NCI-H2107 treated with DMSO at 0.1 percent for 48 hours (cell line): ENCODE results near the gene CALCOCO1.

Experiments
- DNase-seq: peaks from one replicate; lab custom pipeline; 2025; ENCODE audit not compliant: unreplicated experiment; lab: John Stamatoyannopoulos, UW

CALCOCO1 gene

GRCh38 chr12:53752192-53752601, 24.9 kb upstream of the CALCOCO1 start:
- no peak for DNase-seq

DNA sequence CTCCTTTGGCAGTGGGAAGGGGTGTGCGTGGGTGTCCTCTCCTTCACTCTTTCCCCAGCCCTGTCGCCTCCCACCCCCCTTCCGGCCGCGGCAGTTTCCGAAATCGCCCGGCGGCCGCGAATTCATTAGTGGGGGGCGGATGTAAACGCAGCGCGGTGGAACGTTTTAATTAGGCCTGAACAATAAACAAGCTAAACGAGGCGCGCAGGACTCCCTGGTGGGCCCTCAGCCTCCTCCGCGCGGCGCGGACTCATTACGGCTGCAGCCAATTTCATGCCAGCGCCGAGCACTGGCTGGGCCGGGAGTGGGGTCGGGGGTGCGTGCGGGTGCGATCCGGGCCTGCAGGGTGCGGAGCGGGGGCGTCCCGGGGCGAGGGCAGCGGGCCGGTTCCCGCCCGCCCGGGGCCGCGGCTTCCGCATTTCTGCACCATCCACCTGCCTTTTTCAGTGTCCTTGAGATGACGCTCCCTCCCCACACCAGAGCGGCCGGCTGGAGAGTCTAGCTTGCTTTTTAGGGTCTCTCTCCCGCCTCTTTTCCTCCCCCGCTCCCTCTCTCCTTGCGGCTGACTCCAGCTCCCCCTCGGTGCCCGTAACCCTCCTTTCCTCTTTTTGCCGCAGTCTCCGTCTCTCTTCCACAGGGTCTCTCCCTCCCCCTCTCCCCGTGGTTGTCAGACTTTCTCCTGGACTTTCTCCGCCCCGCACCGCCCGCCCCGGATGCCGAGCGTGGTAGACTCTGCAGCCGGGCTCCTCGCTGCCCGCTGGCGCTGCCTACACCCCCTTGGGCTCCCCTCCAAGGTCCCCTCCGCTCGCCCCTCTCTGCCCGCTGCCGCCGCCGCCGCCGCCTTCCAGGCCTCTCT, 24.3 kb upstream of the CALCOCO1 start, which contains the start of gene CISTR:
Gene CISTR (minus strand): TSS at position 644 of the 856 bp plus-strand sequence.
- DNase-seq, result no peak

GRCh38 chr12:53750812-53751335, 23.6 kb upstream of the CALCOCO1 start:
- no peak for DNase-seq

DNA sequence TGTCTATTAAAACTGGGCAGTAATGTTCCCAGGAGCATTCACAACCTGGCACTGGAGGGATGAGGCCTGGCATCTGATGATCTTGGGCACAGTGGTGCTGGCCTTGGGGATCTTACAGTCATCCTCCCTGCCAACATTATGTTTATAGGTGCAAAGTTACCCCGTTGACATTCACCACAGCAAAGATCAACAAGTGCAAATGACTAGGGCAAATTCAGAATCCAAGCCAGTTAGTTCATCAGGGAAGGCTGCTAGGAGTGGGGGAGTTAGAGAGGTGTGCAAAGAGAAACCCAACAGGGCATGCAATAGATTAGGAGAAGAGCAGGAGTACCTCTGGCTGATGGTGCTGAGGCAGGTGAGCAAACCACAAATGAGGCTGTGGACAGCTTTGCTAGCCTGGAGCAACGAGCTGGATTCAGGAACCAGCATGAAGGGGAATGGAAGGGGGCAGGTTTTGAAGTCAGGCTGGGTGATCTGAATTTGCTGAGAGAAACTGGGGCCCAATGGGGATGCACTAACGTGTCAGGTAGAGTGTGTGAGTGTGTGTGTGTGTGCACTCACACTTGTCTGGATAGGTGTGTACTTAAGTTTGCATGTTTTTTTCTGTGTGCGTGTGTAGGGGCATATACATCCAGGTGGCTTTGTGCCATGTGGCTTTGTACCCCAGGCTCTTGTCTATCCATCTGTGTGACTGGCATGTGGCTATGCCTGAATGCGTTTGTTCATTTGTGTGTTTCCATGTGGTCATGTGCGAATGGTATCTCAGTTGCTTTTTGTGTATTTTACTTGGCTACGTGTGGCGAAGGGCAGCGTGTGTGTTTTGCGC, 22.9 kb upstream of the CALCOCO1 start:
- DNase-seq, result peak; percentile 69

DNA sequence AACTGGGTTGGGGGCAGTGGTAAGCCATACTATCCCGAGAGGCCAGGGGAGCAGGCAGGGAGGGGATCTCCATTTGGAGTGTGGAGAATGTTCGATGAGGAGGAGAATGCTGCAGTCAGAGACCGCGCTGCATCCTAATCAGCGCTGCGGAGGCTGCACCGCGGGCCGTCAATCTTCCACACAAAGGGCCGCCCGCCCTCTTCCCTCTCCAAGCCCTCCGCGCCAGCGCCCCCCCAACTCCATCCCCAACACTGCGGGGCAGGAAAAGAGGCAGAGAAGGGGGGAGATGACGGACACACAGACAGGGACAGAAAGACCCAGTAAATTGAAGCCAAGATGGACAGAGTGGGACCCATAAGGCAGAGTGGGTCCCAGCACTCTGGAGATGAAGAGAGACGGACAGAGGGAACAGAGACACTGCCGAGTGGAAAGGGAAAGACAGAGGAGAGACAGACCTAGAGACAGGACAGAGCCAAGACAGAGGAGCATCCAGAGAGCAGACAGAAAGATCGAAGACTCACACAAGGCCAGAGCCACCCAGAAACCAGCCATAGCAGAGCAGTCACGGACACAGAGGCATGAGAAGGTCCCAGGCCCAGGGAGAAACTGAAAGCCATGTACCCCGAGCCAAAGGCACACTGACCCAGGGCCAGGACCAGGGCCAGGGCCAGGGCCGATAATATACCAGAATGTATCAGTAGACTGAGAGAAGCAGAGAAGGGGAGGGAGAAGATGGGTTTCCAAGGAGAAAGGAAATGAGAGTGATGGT, 21.0 kb upstream of the CALCOCO1 start:
- no peak for DNase-seq

GRCh38 chr12:53747095-53747494, 19.8 kb upstream of the CALCOCO1 start:
- DNase-seq, result no peak

- peak; percentile 83 for DNase-seq
These were observed 19.4 kb upstream of the CALCOCO1 start for GRCh38 chr12:53746592-53747092.

GRCh38 chr12:53744751-53745150, 17.5 kb upstream of the CALCOCO1 start:
- DNase-seq, result no peak

GRCh38 chr12:53744130-53744441, 16.8 kb upstream of the CALCOCO1 start:
- no peak for DNase-seq

DNA sequence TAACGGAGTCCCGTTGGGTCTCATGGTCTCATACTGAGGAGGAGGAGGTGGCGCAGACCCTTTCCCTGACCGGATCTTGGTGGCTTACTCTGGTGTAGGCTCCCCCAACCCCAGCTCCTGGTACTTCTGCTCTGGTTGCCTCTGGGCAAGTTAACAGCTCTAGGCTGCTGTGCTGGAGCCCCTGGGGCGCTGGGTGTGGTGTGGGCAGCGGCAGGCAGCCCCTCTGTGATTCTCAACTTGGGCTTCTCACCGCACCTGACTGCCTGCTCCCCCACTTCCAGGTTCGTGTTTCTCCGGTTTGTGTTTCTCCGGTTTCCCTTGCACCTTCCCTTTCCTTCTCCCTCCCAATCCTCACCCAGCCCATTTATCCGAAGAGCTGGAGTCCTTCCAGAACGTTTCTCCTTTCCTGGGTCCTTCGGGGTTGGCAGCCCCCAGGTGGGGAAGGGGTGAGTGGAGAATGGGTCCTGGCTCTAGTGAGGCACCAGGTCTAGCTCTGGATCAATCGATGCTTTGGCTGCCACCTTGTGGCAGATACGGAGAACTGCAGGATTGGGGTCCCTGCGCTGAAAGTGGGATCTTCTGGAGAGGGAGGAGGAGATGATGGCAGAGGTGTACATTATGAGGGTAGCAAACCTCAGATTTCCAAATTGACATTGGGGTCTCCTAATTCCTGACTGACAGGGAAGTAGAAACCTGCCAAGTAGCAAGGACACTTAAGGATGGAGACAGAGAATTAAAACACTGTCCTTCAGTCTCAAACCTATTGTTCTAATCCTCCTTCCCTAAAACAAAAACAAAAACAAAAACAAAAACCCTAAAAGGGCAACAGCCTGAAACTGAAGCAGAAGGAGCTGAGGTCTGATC, 16.2 kb upstream of the CALCOCO1 start:
- DNase-seq, result peak; percentile 59

DNA sequence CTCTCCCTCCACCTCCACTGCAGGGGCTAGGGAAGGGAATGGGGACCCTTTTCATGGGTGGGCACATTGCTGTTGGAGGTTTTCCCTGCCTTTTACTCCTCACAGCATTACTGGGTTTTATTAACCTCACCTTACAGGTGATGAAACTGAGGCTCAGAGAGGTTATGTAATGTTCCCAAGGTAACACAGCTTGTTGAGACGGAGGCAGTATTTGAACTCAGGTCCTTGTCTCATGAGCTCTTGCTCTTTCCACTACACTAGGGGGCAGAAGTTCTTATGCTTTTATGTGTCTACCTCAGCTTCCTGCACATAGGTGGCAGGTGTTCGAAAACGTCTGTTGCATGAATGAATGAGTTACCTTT, 12.9 kb upstream of the CALCOCO1 start:
- DNase-seq, result no peak

GRCh38 chr12:53739214-53740129, 12.2 kb upstream of the CALCOCO1 start:
- DNase-seq, result no peak

DNA sequence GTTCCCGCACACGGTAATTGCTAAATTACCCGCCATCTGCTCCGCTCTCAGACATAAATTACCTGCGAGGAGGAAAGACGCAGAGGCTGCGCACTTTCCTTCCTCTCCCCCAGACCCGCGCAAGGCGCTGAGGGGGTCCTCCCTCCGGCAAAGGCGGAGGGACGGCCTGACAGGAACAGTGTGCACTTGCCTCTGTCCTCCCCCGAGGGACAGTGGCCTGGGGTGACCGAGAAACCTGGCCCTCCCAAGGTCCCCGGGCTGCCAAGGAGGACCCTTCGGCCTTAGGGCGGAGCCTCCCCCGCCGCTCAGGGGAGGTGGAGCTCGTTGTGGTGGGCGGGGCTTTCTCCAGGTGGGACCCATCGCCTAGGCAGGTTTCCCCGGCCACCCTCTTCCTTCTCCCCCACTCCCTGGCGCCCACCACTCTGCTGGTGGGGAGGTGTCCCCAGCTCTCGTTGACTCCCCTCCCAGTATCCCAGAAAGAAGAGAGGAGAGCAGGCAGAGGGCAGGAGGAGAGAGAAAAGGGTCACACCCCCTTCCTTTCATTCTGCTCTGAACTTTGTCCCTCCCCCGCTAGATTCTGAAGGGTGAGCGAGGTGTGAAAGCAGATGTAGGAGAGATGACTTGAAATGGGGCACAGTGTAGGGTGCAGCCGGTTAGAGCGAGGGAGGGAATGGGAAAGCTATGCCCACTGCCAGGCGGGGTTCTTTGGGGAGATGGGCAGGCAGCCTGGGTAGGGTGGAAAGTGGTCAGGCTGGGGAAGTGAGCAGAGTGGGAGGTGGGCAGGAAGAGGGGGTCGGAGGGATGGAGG, 11.4 kb upstream of the CALCOCO1 start:
- no peak for DNase-seq

DNA sequence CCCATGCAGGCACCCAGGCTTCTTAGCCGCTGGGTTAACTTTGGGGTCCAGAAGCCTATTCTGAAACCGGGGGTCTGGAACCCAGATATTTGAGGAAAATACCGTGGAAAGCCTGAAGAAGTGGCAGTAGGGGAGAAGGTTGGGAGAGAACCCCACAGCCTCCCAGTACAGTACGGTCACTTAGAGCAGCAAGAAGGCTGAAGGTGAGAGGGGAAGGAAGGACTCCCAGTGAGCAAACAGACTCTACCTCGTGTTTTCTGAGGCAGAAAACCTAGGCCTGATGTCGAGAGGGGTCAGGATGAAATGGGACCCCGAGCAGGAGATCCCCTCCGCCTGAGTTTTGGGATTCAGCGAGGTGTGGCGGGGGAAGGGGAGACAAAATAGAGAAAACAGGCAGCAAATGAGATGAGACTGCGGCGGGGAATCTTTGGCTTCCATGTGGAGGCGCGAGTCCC, 10.7 kb upstream of the CALCOCO1 start:
- DNase-seq, result no peak

- no peak for DNase-seq
These were observed 10.0 kb upstream of the CALCOCO1 start for GRCh38 chr12:53737093-53737808.

- no peak for DNase-seq
These were observed 9.3 kb upstream of the CALCOCO1 start for GRCh38 chr12:53736592-53736991.

- DNase-seq, result no peak
These were observed 8.3 kb upstream of the CALCOCO1 start for GRCh38 chr12:53735556-53735955.
